ENCODE results near the gene DIP2B.
"Not testable (repeated sequence)": the region's sequence is repeated elsewhere in the genome, so short reads cannot be mapped to it uniquely, and the experiment has no call there.

GRCh38 chr12:50543188-50543587 is 38.4 kb downstream of the DIP2B start:
- TF ChIP-seq CTCF (conservative IDR thresholded peaks at IDR 0.05 in 1 of 2, IDR thresholded peaks at IDR 0.05 in 1 of 2; ENCODE audit: extremely low read depth in 1 of 2, insufficient read depth in 1 of 2, low read depth in 1 of 2, low read length in 2 of 2); EZH2 (IDR thresholded peaks at IDR 0.05; ENCODE audit: borderline replicate concordance, low read length): not testable (repeated sequence)
